Activated CD4-positive, alpha-beta T cell treated with anti-CD3 and anti-CD28 coated beads, Interleukin-2, Interleukin-6, amounts not matched to agents 100 ng/mL and 50 ng/mL, durations not matched to agents 16 hours and 8 hours (primary cell): Measurements from ENCODE around the gene ZNF644.
"Not testable (repeated sequence)": the region's sequence is repeated elsewhere in the genome, so short reads cannot be mapped to it uniquely, and the experiment has no call there.

Experiments used
- DNase-seq: peaks from one replicate; pipeline ENCODE4 v3.0.0-alpha.2; 2020

Gene ZNF644

DNA sequence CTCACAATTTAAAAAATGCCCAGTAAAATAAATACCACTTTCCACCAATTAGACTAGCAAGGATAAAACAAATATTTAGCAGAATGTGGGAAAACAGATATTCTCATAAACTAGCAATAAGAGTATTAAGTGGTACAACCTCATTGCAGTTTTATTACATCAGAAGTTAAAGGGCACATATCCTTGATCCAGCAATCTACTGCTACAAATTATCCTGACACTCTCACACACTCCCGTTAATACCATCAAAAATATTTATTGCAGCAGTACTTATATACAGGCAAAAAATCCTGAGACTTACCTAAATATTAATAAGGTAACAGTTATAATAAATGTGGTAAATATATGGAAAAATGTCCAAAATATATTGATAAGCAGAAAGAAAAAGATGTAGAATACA, 44.3 kb downstream of the ZNF644 start:
- no peak for DNase-seq

DNA sequence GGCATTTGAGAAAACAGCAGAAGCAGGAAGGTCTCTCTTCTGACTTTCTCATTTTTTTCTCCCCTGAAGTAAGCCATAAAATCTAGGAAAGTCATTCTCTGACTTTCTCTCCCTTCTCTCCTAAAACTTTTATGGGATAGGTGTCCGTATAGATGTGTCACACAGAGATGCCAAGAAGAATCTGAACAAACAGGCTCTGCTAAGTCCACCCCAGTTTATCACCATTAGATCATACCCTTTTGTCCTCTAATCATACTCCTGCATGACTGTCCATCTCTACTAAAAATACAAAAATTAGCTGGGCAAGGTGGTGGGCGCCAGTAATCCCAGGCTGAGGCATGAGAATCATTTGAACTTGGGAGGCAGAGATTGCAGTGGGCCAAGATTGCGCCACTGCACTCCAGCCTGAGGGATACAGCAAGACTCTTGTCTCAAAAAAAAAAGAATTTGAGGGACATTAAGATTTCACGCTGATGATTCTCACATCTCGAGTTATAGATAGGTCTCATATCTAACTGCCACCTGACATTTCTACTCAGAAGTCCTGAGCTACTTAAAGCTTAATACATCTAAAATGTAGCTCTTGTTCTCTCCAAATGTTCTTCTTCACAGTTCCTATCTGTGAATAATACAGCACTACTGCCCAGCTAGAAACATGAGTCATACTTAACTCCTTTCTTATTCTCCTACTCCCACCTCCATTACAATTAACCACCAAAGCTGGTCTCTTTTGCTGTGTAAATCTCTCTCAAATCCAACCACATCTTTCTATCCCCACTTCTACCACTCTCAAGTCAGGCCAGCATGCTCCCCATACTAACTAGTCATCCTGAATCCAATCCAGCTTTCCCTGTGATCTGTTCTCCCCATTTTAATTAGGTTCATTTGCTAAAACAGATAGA, 47.7 kb downstream of the ZNF644 start:
- DNase-seq = no peak

DNA sequence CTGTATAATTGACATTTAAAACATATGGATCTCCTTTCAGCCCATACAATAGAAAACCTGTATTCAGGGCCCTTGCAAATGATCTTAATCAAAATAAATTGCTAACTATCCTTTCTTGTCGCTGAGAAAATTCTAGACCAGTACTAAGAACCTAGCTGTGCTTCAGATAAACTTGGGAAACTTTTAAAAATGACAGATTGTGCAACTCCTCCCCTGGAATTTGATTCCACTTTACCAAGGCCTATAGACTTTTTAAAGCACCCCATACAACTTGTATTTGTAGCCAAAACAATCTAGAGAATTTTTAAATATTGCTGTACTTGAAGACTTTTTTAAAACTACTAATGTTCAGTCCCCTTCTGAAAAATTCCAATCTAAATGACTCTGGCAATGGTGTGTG, 51.6 kb downstream of the ZNF644 start:
- no peak for DNase-seq

- DNase-seq = no peak
These were observed 52.6 kb downstream of the ZNF644 start for GRCh38 chr1:90969241-90969640.

- no peak for DNase-seq
These were observed 57.3 kb downstream of the ZNF644 start for GRCh38 chr1:90964444-90965035.

DNA sequence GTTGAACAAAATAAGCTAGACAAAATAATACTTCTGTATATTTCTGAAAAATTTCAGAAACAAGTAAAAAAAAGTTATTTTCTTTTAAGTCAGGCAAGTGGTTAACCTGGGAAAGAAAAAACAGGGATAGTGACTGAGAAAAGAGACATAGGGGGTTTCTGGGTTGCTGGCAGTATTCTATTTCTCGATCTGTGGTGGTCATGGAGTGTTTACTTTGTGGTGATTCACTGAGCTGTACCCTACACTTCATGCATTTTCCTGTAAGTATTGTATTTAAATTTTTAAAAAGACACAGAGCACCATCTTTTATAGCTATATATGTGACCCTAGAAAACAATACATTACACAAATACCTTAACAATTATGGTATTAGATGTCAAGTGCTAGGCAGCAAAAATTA, 58.2 kb downstream of the ZNF644 start:
- DNase-seq = no peak

DNA sequence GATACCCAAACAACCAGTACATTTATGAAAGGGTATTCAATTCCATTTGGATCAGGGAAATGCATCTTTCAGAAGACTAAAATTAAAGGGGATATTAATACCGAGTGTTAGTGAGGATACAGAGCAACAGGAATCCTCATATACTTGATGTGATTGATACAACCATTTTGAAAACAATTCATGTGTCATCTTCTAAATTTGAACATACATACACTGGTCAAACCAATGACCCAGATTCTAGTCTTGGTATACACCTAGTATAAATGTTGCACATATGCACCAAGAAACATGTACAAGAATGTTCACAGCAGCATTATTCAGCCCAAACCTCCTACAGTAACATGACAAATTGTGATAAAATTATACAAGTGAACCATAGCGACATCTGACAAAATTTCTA, 58.6 kb downstream of the ZNF644 start:
- DNase-seq = no peak

GRCh38 chr1:90959352-90960206, 62.3 kb downstream of the ZNF644 start:
- DNase-seq = peak; percentile 7

DNA sequence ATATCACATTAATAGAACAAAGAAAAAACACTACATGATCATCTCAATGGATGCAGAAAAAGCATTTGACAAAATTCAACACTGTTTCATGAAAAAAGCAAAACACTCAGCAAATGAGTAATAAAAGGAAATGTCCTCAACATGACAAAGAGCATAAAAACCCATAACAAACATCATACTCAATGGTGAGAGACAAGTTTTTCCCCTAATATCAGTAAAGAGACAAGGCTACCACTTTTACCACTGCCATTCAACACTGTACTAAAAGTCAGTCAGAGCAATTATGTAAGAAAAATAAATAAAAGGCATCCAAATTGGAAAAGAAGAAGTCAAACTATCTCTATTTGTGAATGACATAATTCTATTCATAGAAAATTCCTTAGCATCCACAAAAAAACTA, 64.3 kb downstream of the ZNF644 start:
- no peak for DNase-seq

GRCh38 chr1:90955769-90956168, 66.1 kb downstream of the ZNF644 start:
- DNase-seq = no peak

DNA sequence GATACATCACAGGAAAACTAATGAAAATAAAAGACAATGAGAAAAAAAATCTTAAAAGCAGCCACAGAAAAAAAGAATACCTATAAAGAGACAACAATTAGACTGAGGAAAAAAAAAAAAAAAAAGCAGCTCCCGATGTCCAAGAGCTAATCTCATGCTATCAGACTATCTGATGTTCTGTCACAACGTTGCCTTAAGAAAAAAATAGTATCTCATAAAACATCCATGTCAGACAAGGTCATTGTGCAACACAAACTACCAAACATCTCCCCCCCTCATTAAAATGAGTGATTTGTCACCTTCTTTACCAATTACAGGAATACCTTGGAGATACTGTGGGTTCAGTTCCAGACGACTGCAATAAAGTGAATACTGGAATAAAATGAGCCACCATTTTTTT, 68.9 kb downstream of the ZNF644 start:
- no peak for DNase-seq

GRCh38 chr1:90951009-90951408, 70.8 kb downstream of the ZNF644 start:
- no peak for DNase-seq

DNA sequence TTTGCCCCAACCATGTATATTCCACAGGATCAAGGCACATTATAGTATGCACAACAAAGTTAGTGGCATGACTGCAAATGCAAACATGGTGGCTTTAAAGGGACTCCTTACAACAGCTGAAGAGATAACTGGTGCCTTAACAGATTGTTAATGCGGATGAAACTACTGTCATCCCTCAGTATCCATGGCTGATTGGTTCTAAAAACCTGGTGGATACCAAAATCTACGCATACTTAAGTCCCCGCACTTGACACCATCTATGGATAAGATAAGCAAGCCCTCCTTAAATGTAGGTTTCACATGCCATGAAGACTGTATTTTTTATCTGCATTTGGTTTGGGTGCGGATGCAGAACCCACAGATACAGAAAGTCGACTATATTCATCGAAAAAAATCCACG, 73.5 kb downstream of the ZNF644 start:
- no peak for DNase-seq

- DNase-seq = no peak
These were observed 75.2 kb downstream of the ZNF644 start for GRCh38 chr1:90946630-90947029.

GRCh38 chr1:90945287-90945686, 76.5 kb downstream of the ZNF644 start:
- DNase-seq = no peak

DNA sequence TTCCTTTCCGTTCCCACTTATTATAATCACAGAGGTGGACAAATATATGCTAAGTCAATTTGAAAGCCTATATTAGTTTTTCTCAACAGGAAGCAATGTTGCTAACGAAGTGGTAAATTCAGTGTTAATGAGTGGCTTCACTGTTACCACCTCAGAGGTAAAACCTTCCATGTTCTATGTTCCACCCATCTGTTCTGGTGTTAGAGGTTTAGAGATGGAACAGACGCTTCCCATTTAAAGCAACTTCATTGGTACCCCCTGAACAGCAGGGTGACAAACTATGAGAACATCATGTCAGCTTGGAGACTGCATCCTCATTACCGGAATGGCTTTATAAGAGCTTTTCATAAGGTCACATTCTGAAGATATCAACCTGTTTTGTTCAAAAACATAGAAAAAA, 77.9 kb downstream of the ZNF644 start:
- DNase-seq = no peak

- no peak for DNase-seq
These were observed 81.1 kb downstream of the ZNF644 start for GRCh38 chr1:90940746-90941145.

DNA sequence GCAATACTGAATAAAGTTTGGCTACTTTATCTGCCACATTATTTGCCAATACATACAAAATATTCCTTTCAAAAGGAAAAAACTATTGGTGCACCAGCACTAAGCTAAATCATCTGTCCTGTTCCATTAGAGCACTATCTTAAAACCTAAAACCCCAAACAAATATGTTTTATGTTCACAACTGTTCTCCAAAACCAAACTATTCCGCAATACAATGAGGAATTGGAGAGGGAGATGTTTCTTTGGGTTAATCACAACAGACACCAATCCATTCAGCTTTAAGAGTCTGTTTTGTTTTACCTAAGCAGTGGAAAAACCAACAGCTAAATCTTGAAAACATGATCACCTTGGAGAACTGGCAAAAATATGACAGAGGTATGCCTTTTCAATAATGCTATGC, 85.1 kb downstream of the ZNF644 start:
- no peak for DNase-seq

DNA sequence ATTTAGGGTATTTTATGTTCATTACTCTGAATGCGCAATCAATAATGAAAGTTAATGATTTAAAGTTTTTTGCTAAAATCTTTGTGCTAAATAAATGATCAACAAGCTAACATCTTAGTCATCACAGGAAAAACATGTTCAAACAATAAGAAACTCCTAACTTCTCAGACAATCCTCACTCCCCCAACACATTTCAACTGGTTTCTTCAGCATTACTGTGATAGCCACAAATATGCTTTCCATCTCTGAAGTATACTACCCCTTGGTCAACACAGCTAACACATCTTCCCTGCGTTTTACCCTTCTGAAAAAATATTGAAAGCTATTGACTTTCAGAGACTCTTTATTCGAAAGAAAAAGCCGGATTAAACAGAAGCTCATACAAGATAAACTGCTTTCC, 85.8 kb downstream of the ZNF644 start:
- DNase-seq = no peak

DNA sequence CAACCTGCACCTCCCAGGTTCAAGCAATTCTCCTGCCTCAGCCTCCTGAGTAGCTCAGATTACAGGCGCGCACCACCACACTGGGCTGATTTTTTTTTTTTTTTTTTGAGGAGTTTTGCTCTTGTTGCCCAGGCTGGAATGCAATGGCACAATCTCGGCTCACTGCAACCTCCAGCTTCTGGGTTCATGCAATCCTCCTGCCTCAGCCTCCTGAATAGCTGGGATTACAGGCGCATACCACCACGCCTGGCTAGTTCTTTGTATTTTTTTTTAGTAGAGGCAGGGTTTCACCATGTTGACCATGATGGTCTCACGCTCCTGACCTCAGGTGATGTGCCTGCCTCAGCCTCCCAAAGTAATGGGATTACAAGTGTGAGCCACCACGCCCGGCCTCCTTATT, 93.6 kb downstream of the ZNF644 start:
- DNase-seq = not testable (repeated sequence)

GRCh38 chr1:90927674-90928073, 94.2 kb downstream of the ZNF644 start:
- DNase-seq = not testable (repeated sequence)

GRCh38 chr1:90926971-90927370, 94.9 kb downstream of the ZNF644 start:
- DNase-seq = no peak
